GF-D8 (cell line): ENCODE measurements around the gene POLR3H.

ENCODE experiments used
- DNase-seq: peaks from one replicate; lab custom pipeline; 2025; lab: John Stamatoyannopoulos, UW

Gene POLR3H

GRCh38 chr22:41535244-41535643 lies 9.0 kb downstream of the POLR3H start:
- no peak for DNase-seq

DNA sequence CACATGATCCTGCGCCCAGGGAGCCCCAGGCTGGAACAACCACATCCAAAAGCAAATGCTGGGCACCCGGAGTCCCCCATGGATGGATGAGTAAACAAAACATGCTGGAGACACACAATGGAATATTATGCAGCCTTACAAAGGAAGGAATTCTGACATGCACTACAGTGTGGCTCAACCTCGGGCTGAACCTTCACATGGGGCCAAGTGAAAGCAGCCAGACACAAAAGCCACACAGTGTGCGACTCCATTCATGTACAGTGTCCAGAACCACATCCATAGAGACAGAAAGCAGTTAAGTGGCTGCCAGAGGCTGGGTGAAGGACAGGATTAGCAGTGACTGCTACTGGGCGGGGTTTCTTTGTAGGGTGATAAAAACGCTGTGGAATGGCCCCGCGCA lies 10.1 kb downstream of the POLR3H start:
- DNase-seq: no peak

GRCh38 chr22:41532908-41533825 lies 11.1 kb downstream of the POLR3H start:
- DNase-seq: no peak

DNA sequence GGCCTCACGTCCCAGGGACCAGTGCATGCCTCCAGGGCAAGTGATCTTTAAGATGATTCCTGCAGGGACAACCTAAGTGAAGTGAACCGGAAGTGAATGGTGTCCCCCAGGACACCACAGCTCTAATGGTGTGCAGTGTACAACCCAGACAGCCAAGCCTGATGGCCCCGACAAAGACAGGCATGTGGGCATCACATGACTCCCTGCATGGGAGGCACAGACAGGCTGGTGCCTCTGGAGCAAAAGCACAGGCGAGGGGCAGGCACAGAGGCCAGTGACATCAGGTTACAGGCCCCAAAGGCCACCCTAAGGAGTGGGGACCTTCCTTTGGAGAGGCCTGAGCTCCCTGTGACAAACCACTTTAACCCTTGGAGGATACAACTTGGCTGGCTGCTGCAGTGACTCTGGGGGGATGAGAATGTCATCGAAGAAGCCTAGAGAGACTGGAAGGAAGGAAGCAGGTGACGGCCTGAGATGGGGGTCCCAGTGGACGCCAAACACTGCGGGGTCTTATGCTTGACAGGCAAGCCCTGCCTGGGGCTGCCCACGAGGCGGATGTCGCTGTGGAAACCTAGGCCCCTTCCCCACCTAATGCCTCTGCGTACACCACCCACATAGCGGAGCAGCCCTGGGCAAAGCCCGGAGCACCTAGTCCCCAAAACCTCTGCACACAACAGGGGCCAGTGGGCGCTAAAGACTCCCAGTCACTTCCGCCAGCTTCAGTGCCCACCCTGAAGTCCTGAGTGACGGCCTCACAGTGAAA lies 12.4 kb downstream of the POLR3H start:
- no peak for DNase-seq

DNA sequence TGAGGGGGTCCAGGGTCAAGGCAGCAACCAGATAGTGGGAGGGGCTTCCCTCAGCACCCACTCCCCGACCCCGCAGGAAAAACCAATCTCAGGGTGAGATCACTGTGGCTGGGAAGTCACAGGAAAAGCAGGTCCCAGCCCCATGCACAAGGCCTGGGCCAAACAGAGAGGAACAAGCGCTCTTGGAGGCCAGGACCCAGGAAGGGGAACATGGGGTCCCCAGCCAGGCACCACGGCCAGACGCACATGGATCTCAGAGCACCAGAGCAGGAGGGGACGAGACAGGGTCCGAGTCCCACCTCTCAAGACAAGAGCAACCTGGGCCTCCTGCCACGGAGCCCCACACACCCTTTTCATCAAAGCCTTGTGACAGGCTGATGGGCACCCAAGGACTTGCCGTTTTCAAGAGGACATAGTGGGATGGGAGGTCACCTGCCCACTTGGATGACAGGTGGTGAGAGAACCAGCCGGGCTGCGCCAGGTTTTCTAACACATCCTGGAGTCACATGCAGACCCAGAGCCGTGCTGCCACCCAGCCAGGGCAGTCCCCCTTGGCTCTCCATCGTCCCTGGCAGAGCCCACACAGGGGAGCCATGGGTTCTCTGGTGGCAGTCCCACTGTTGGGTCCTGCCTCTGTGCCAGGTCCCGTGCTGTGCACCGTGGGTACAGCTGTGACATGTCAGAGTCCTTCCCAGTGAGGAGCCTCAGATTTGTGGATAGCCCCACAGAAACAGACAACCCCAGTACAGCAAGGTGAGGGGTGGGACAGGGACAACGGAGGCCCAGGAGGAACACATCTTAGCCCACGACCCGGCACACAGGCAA lies 13.2 kb downstream of the POLR3H start:
- DNase-seq: no peak

- no peak for DNase-seq
These were observed 15.2 kb downstream of the POLR3H start for GRCh38 chr22:41528938-41529561.

GRCh38 chr22:41528132-41528766 lies 16.0 kb downstream of the POLR3H start:
- DNase-seq: no peak

DNA sequence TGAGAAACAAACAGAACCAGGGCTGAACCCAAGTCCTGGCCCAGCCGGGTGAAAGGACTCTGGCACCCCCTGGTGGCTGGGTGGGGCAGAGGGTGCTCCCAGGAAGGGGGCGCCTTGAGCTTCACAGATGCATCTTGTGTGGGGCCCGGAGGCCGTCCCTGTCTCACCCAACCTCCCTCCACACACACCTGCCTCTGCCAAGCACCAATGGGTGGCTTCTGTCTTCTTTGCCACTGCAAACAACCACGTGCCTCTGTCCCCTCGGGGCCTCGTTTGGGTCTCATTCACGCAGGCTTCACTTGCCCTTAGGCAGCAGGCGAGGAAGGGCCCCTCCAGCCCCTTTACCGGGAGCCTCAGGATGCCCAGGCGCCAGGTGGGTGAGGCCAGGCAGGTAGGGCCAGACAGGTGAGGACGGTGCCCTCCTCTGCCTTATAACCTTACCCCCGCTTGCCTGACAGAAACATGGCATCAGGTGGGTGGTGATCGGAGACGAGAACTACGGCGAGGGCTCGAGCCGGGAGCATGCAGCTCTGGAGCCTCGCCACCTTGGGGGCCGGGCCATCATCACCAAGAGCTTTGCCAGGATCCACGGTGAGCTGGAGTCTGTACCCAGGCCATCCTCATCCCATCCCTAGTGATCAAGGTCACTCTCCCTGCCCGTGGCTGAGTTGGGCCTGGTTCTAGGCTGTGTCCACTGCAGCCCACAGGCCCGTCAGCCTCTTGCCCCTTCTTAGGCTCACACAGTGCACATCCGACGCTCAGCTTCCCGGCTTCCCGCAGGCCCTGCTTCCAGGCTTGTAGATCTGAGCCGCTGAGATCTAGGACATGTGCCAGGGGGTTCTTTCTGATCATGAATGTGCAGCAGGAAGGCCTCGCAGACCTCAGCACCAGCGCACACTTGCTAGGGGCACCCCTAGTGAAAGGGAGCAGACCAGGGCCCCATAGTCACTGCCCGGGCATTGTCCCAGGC lies 17.2 kb downstream of the POLR3H start:
- no peak for DNase-seq

DNA sequence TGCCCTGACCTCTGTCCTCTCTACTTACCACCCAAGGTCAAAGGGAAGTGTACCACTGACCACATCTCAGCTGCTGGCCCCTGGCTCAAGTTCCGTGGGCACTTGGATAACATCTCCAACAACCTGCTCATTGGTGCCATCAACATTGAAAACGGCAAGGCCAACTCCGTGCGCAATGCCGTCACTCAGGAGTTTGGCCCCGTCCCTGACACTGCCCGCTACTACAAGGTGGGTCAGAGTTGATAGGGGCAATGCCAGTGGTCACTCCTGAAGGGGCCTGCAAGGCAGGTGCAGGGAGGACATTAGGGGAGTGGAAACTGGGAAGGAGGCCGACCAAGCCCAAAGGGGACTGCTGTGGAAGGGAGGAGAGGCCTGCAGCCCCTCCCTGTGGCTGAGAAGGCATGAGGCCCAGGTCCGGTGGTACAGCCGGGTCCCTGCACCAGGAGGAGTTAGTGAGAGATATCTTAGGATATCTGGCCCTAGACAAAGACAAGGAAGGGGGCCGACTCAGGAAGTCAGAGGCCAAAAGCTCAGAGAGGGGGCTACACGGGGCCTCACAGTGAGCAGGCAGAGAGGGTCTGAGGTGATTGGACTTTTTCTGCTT lies 17.9 kb downstream of the POLR3H start:
- DNase-seq: no peak

DNA sequence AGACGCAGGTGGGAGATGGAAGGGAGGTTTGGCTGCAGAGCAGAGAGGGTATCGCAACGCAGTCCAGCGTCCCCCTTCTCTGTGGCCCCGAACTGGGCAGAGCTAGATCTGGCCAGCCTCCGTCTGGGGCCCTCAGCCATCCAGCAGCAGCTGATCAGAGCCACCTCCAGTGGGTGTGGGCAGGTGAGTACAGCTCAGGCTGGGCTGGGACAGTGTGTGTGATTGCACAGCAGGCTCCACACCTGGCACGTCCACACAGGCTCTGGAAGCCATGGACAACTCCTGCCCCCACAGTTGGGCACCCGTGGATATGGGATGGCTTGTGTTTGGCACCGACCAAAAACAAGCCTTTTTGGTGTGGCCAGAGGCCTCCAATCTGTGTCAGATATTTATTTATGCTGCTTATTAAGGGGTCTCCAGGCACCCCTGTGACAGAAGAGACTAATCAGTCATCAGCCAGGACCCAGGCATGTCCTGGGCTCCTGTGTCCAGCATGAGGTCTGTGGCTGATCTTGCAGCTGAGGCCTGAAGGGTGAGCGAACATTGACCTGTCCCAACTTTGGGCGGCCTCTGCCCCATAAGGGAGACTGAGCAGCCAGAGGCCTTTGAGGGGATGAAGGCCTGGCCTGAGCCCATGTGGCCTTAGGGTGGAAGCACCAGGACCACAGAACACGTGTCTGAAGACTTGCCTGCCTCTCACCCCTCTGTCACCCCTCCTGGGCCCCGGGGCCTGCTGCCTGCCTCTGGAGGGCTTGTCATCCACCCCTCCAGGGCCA lies 18.6 kb downstream of the POLR3H start:
- DNase-seq: no peak

- DNase-seq: no peak
These were observed 19.3 kb downstream of the POLR3H start for GRCh38 chr22:41524809-41525449.

GRCh38 chr22:41524251-41524661 lies 20.0 kb downstream of the POLR3H start:
- no peak for DNase-seq

- no peak for DNase-seq
These were observed 20.6 kb downstream of the POLR3H start for GRCh38 chr22:41523464-41524221.

- no peak for DNase-seq
These were observed 21.5 kb downstream of the POLR3H start for GRCh38 chr22:41522813-41523212.

GRCh38 chr22:41521126-41521525 lies 23.1 kb downstream of the POLR3H start:
- no peak for DNase-seq

GRCh38 chr22:41518048-41518347 lies 26.3 kb downstream of the POLR3H start:
- no peak for DNase-seq

GRCh38 chr22:41517172-41518047 lies 26.9 kb downstream of the POLR3H start:
- DNase-seq: no peak
